GM12872 (cell line): ENCODE measurements around the gene OTUB2.

Experiments used
- CTCF ChIP-seq: IDR thresholded peaks from 3 replicates; pipeline ENCODE4 v1.5.1; 2011; ENCODE audit warnings: low read depth, mild to moderate bottlenecking, low read length, moderate library complexity; ENCODE audit not compliant: insufficient read depth

Gene OTUB2

GRCh38 chr14:94048691-94049624 is 22.8 kb downstream of the OTUB2 start:
- TF ChIP-seq CTCF: no peak

DNA sequence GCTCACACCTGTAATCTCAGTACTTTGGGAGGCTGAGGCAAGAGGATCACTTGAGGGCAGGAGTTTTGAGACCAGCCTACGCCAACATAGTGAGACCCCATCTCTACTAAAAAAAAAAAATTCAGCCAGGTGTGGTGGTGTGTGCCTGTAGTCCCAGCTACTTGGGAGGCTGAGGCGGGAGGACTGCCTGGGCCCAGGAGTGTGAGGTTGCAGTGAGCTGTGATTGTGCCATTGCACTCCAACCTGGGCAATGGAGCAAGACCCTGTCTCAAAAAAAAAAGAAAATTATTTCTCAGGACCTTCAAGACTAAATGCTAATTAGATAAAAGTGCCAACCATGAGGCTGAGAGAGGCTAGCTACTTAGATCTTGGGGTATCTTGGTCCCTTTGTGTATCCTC is 23.5 kb downstream of the OTUB2 start:
- no peak for TF ChIP-seq CTCF

DNA sequence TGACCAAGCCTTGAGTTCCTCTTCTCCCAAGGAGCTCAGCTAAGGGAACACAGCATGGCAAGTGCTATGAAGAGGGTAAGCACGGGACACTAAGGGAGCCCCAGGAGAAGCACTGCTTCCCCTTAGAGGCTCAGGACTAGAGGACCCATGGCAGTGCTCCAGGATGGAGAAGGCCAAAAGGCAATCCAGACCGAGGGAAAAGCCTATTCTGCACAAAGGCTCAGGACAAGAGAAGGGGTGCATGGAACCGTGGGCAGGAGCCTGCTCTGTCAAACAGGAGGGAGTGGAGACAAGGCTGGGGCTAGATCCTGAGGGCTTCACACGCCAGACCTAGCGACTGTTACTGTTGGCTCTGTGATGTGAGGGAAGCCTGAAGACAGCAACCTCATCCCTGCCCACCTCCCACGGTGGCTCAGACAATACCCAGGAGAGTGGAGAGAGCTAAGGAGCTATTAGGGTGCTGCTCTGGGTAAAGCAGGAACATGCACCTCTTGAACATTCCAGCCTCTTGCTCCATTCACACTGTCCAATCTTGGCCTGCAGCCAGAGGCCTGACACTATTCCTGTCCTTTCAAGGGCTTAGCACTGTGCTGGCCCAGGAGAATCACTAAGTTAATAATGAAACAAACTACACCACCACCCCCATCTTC is 24.2 kb downstream of the OTUB2 start:
- no peak for TF ChIP-seq CTCF

DNA sequence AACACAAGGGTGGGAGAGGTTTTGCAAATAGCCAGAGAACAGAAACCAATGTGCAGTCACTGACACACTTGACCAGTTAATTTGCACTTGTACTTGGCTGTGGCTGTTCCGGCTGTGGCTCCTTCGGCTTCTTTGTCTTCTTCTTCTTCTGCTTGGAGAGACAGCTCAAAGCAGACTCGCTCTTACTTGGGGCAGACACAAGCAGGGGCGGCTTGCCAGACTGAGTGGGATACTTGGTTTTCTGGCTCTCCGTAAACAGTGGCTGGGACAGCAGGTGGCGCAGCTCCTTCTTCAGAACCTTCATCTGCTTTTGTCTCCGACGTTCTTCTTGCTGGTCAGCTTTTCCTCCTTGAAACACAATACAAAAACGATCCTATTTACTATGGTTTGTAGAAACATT is 25.0 kb downstream of the OTUB2 start:
- TF ChIP-seq CTCF: peak; percentile 20; the same call in 1 of the 3 replicates

DNA sequence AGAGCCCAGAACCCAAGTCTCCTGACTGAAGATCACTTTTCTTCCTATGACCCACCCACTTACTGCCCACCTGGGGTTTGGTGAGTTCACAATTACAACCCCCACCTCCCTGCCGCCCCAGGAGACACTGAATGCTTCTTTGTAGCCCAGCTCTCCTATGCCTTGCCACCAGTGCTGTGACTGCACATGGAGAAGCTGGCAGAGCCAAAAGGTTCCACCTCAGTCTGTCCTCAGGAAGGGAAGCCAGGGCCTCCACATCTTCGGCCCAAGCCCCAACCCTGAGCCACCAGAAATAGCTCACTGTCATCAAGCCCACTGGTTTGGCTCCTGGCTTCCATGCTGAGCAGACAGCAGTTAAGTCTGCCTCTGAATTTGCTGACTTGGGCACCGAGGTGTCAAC is 25.6 kb downstream of the OTUB2 start:
- no peak for TF ChIP-seq CTCF

- TF ChIP-seq CTCF: no peak
Observed at GRCh38 chr14:94052199-94052598, 26.1 kb downstream of the OTUB2 start.

DNA sequence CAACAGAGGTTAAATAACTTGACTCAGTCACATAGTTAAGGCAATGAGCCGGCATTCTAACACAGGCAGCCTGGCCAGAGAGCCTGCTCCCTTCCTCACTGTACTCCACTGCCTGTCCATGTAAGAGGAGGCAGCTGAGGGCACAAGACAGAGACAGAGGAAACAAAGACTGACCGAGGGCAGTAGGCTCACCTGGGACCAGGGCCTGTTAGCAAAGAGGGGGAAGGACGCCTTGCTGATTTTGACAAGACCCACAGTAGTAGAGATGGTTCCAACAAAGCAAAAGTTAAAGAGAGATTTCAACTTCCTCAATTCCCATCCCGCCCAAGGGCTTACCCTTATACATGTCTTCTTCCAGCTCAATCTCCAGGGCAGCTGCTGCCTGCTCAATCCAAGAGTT is 26.5 kb downstream of the OTUB2 start:
- no peak for TF ChIP-seq CTCF
